ENCODE data around the gene GJB4.
"Not testable (repeated sequence)": the region's sequence is repeated elsewhere in the genome, so short reads cannot be mapped to it uniquely, and the experiment has no call there.

The GJB4 gene

DNA sequence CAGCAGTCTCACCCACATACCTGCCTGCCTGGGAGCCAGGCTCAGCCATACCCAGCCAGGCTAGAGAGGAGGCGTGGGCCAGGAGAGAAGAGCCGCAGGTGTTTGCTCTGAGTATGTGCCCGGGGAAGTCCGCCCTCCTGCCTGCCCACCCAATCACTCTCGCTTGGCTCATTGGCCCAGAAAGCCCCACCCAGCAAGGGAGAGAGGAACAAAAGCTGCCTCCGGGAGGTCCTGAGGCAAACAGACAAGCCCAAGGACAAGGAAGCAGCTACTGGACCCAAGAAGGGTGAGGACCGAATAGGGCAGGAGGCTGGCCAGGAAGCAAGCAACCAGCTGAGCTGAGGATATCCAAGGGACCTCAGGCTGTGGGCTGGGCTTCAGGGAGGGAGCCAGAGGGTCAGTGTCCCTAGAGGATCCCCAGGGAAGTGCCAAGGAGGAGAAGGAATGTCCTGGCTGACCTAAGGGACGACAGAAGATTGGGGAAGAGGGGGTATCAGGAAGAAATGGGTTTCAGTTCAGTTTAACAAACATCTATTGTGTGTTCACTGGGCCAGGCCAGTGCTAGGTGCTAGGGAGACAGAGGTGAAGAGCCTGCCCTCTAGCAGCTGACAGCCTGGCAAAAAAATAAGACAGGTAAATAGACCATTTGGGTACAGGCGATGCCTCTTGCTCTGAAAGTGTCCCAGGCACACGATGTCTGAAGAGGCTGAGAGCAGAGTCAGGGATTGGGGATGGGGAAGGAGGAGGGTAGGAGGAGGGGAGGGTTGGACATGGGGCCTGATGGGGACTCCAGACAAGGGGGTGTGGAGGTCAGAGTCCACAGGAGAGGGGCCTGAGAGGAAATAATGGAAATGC lies at the start of gene GJB4:
Gene GJB4, plus strand, starts transcription at position 238 of the 855 bp plus-strand sequence. CDS start 1,515 bp downstream, outside the sequence.
- no peak for DNase-seq

DNA sequence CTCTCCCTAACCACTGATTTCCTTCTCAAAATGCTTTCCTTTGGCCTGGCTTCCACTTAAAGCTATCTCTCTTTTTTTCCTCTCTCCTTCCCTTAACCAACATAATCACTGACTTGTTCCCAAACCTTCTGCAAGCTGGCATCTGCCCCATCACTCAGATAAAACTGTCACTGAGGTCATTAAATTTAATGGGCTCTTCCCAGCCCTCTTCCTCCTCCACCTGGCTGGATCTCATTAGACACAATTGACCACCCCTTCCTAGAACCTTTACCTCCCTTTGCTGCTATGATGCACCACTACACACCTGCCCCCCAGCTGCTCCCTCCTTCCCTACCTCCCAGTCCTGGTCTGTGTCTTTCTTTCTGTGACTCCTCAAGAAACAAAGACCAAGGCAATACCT lies 48.7 kb upstream of the GJB4 start:
- DNase-seq = no peak

DNA sequence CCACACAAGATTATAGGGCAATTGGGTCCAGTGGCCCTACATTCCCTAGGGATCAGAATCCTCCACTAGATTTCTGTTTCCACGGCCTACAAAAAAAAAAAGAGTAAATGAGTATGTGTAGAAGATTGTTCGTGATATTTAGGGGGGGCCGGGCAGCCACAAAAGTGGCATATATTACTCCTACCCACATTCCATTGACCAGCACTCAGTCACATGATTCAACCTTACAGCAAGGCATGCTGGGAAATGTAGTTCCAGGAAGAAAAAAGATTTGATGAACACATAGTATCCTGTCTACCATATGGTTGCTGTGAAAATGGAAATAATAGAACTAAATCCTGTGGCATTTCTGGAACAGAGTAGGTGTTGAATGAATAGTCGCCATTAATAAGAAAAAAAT lies 48.1 kb upstream of the GJB4 start:
- no peak for DNase-seq

DNA sequence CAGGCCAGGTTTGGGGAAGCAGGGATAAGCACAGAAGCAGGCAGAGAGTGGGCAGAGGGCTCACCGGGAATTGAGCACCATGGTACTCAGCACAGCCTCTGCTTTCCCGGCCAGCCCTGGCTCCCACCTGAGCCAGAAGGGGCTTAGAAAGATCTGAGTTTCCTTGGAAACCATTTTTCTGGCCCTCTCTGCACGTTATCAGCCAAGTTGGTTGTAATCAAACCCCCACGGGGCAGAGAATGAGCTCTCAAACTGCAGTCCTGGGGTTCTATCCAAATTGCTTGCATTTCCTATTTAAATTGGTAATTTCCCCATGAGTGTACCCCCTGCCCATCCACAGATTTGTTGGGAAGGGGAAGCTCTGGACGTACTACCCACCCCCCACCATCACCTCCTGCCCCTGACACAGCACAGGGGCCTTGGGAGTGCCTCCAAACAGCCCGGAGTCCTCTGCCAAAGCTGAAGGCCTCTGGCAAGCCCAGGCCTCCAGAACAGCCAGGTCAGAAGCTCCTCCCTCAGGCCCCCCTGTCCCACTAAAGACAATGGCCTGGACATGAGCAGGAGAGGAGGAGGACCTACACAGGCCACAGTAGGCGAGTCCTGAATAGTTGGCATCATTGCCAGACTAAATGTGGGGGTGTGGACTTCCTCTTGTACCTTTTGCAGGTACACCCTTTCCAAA lies 47.4 kb upstream of the GJB4 start:
- DNase-seq = no peak

DNA sequence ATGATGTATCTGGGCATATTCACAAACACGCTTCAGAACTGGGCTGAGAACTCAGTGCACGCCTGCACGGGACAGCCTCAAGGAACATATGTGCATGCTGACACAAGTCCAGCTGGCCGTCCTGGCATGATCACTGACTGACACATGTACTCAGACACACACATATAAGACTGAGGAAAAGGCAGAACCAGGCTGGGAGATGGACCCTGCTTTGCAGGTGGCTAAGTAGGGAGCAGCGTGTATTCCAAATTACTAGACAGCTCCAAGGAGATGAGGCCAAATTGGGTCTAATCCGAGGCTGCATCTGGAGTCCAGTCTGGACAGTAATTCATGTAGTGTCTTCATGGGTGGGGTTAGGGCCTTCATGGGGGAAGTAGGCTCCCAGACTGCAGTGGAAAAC lies 46.1 kb upstream of the GJB4 start:
- no peak for DNase-seq

DNA sequence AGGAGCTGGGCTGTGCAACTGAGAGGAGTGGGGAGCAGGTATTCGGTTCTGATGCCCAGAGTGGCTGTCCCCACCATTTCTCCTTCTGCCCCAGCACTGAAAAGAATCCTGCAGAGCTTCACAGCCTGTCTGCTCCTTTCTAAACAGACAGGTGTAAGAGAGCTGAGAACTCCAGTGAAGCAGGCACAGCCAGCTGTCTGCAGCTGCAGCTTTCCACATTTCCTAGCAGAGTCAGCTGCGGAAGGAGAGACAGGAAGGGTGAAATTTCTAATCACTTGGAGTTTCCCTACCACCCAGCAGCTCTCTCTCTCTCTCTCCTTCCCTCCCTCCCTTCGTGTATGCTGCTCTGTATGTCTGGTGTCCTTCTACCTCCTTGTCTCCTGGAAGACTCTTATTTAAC lies 45.2 kb upstream of the GJB4 start:
- no peak for DNase-seq

DNA sequence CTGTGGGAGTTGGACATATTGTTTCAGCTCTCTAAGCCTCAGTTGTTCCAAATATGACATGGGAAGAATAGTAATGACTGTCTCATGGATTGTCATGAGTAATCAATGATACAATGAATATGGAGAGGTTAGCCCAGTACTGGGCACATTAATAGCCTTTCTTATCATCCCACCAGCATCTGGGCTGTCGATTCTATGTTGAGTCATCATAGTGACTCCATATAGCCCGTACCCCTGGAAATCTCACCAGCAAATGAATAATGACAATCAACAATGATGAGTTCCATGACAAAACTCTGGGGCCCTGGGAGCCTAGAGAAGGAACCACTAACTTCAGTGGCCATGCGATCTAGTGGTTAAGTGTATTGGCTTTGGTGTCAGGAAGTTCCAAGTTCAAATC lies 44.4 kb upstream of the GJB4 start:
- DNase-seq = no peak

DNA sequence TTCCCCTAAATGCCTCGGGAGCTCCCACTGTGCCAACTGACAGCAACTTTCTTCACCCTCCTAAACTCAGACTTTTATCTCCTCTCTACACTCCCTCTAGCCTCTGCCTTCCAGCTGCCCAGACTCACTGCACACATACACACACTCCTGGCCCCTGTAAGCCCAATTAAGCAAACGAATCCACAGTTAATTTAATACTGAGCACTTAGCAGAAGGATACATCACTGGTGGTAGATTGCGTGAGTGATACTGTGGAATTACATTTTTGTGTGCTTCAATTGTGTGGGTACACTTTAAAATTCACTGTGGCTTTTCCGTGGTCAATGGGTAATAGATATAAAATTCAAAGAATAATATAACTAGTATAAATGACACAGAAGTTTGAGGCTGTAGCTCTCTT lies 38.3 kb upstream of the GJB4 start:
- DNase-seq = no peak

DNA sequence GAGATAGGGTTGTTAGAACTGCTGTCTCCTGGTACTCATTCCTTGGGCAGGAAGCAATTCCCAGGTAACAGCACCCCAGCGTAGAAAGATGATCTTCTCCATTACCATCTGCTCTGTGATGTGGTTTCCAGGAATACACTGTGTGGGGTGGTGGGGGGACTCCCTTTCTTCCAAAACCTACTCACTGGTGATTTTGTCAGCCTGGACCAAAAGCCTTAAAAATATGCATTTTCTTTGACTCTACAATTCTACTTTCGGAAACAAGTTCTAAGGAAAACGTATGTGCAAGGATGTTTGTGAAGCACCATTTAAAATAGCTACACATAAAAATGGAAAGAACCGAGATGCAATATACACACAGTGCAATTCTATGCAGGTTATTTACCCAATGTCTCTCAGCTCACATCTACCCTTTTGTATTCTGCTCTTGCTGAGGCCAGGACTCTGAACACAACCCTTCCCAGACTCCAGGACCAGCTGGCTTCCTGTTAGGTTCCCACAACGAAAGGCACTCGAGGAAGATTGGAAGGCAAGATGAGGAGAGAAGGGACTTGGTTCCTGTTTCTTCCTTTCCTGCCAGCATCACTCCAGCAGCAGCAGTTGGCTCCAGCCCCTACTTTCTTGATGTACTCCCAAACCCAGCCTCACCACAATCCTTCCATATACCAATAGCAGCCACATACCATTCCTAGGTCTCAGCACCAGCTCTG lies 37.7 kb upstream of the GJB4 start:
- no peak for DNase-seq

DNA sequence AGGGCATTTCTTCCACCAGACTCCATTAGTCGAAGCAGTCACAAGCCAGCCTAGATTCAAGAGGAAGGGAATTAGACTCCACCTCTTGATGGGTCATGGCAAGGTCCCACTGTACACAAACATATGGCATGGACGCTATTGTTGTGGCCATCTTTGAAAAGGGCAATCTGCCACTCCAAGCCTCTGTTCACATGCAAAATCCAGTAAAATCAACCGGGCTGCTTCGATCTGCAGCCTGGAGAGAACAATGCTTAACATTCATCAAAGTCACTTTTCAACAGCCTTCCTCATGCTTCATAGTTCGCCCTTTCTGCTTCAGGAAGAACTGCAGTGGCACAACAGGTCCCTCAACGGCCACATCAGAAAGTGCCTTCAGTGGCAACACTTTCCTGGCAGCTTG lies 32.7 kb upstream of the GJB4 start:
- DNase-seq = no peak

DNA sequence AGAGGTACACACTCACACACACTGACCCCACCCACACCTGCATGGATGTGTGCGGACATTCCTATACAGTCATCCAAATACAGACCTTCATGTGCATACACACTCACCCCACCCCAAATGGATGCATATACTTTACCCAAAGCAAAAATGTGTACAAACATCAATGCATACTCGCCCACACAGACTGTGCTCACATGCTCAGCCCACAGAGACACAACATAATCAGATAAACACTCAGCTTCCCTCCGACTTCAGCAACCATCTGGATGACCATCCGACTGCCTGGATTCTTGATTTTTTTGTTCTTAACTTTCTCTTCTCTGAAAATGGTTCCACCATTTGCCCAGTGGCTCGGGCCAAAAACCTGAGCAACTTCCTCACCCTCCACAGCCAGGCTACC lies 29.1 kb upstream of the GJB4 start:
- no peak for DNase-seq

DNA sequence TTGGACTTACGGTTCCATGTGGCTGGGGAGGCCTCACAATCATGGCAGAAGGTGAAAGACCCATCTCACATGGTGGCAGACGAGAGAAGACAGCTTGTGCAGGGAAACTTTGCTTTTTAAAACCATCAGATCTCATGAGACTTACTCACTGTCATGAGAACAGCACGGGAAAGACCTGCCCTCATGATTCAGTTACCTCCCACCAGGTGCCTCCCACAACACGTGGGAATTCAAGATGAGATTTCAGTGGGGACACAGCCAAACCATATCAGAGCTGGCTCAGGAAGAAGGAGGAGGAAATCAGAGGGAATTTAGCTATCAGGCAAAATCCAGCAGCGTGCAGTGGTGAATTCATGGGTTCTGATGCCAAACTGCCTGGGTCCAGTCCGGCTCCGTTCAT lies 26.7 kb upstream of the GJB4 start:
- not testable (repeated sequence) for DNase-seq

DNA sequence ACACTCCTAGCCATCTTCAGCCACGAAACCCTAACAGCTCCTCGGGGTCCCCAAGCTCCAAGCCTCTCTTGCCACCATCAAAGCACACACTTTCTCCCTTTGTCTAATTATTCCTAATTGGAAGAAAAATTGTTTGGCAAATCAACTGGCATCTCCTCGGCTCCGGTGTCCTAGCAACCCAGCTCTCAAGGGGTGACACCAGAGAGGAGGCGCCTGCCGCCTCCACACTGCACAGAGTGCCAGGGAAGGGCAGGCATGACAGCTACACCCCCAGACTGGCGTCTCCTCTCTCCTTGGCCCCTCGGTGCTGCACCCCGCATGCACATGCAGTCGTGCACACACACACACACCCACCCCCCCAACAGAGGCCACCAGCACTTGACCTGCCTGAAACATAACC lies 22.8 kb upstream of the GJB4 start:
- DNase-seq = no peak

DNA sequence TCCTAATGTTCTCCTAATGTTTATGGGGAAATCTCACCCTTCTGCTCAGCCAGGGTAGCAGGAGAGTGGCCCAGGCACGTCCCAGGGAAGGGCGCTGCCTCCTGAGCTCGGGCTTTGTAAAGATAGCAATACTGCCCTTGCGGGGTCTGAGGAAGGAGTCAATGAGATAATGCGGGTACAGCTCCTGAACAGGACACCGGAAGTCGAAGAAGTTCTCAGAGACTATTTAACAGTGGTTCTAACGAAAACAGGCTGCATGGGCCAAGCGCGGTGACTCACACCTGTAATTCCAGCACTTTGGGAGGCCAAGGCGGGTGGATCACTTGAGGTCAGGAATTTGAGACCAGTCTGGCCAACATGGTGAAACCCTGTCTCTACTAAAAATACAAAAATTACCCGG lies 22.3 kb upstream of the GJB4 start:
- DNase-seq = not testable (repeated sequence)

DNA sequence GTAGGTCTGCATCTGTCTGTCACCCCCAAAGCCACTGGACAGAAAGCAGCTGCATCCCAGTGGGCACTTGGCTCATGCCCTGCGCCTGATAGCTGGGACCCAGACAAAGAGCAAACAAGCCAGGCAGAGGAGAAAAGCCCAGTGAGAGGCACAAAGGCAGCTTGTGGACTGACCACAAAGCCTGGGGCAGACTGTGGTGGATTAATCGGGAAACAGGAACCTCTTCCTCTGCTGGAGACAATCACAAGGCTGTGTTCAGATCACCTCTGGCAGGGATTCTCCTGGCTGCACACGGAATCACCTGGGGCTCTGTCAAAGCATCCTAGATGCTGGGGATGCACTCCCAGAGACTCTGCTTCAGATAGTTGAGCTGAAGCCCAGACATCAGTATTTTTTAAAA lies 19.9 kb upstream of the GJB4 start:
- DNase-seq = no peak

DNA sequence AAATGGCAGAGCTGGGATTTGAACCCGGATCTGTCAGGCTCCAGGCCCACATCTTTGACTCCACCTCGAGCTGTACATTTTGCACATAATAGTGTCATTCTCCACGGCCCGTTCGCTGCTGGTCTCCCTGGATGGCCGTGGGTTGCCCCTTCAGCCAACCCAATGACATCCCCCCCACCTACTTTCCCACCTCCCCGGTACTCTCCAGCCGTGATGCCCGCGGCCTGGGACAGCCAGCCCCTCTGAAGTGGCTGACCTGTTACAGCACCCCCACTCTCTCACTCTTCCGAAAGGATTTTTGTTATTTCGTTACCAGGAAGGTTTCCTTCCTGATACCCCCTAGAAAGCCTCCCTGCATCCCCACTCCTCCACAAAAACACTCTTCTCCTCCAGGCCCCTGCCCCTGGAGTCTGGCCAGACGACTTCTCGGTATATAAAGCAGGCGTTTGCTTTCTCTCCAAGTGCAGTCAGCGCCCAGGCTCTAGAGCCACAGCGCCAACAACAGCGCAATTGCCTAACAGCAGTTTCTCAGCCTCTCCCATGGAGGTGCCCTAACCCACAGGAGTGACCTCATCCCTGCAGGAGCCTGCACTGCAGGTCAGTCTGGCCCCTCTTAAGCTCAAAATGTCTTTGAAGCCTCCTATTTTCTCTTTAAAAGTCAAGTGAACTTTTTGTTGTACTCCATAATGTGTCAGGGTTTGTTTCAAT lies 19.2 kb upstream of the GJB4 start:
- no peak for DNase-seq

DNA sequence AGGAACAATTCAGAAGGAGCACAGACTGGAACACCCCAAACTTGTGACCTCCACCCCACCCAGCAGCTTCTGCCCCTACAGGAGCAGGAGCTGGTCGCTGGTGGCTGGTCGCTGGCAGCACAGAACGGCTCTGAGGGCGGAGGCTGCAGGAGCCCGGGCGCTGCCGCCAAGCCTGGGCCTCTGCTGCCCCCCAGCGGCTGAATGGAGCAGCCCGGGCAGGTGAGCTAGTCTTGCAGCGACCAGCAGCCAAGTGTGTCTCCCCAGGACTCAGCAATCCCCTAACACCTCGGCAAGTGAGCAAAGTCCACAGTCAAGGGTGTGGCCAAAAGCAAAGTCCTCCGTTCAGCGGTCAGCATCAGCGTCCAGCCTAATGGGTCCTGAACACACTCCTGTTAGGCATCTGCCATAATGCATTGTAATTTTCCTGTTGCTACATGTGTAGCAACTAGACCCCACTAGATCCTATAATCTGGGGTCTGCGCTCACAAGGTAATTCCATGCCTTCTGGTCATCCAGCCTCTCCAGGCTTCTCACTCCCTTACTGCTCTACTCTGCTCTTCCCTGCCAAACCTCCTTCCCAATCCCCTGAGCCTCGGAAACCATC lies 16.8 kb upstream of the GJB4 start:
- DNase-seq = peak; percentile 81

DNA sequence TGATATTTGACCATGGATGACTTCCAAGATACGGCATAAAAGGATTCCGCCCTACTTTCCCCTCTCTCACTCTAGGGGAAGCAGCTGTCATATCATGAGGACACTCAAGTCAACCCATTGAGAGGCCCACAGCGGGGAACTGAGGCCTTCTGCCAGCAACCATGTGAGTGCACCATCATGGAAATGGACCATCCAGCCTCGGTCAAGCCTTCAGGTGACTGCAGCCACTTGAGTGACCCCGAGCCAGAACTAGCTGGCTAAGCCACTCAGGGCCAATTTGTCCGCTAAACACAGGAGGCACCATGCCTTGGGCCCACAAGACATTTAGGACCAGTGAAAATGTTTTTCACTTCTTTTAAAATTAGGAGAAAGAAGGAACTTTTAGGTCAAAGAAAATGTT lies 15.8 kb upstream of the GJB4 start:
- no peak for DNase-seq

DNA sequence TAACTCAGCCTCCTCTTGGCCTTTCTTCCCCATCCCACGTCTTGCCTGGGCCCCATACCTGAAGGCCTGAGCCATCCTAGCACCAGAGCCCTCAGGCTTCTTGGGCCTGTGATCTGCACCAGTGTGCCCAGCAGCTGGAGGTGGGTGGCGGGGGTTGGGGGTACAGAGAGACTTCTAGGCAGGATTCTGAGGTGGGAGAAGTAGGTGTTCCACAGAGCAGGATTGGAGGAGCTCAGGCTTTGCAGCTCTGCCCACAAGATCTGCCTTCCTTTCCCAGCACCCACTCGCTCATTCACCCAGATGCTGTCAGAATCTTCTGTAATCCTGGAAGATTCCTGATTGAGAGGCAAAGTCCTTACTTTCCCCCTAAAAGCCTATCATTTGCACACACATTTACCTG lies 14.7 kb upstream of the GJB4 start:
- no peak for DNase-seq

DNA sequence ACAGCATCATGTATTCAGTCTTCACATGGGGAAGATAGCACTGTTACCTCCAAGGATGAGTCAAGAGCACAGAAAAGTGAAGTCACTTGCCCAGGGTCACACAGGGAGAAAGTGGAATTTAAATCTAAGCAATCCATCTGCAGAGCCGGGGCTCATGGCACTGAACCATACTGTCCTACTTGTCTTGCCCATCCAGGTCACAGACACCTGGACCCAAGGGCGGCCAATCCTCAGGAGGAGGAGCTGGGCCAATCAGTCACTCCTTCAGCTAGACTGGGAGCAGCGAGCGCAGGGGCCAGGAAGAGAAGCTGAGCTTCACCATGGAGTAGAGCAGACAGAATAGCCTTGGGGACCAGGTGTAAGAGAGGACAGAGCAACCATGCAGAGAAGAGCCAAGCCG lies 13.9 kb upstream of the GJB4 start:
- no peak for DNase-seq

DNA sequence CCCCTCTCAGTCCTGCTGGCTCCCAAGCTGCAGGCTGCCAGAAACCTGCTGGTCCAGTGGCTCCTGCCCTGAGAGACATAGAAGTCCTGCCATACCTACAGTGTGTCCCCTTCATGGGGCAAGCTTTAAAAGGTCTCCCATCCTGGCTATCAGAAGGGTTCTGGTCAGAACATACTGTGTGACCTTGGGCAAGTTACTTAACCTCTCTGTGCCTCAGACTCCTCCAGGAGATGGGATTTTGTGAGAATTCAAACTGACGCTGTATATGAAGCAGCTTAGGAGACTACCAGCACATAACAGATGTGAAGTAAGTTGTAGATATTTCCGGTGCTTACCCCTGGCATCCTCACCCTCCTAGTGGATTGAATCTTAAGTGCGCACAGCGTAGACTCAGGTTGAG lies 13.4 kb upstream of the GJB4 start:
- no peak for DNase-seq

DNA sequence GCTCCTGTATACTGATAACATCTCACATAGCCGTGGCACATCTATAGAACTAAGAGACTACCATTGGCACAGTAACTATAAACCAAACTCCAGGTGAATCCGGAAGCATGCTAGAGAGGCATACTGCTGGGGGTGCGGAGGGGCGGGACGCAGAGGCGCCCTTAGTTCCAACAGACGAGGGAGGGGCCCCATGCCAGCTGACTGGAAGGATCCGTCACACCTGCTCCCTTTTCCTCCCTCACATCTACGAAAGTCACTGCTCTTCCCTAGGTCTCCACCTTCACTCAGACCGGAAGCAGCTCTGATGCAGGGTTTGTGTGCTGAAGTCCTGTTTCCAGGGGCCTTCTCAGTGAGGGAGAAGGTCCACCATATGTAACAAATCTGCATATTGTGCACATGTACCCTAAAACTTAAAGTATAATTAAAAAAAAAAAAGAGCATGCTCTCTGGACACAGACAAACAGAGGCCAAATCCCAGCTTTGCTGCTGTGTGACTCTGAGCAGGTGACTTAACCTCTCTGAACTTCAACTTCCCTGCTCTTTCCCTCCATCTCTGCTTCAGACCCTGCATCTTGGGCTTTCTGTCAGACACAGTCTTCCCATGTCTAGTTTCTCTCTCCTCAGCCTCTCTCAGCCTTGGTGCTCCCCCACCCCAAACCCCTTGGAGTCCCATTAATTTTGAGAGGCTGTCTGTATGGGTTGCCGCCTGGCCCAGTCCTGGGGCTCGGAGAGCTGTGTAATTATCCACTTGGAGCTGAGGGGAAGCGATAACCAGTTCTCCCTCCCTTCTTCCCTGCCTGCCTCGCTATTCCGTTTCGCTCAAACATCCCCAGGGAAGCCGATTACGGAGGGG lies 12.5 kb upstream of the GJB4 start:
- DNase-seq = no peak

Measured in activated CD8-positive, alpha-beta memory T cell treated with anti-CD3 and anti-CD28 coated beads, Interleukin-2, amount 50 U/mL, for 4 hours (primary cell).